K562 (cell line): ENCODE measurements around the gene PRND. TPM values are rescaled to one million over a fixed set of nuclear protein-coding genes. Genes with fewer than 3 reads are reported as not detected.

Source experiments
- ATAC-seq: fragments of 200-7000 bp; cut with Tn5 transposase; 3 replicates; pipeline ENCODE4 v1.9.1; 2020; ENCODE audit warnings: moderate library complexity
- BruUV-seq: library from RNA; stranded (reverse); fragments of 400-500 nt; replicated peaks from 2 replicates; lab custom pipeline; 2021; lab: Mats Ljungman, UMichigan
- CTCF ChIA-PET: fragments of 300-600 bp; formaldehyde crosslinking; extraction: SDS; loops from one replicate; lab custom pipeline; 2021; ENCODE audit warnings: low intra/inter-chr PET ratio; lab: Yijun Ruan, JAX
- POLR2A ChIA-PET: fragments of 300-600, 350-650 bp; sonication (Branson Sonifier 250); formaldehyde crosslinking; extraction: SDS; loops from one replicate; lab custom pipeline; 2021; ENCODE audit warnings: antibody characterized with exemption, inconsistent platforms; lab: Yijun Ruan, JAX
- DNase-seq, 4 experiments: peaks; one replicate each; pipeline versions ENCODE4 v3.0.0 to v3.0.0-alpha.2; 2011 to 2018; ENCODE audit warnings: low spot score in 3 of 4, mixed read lengths in 3 of 4; ENCODE audit errors: extremely low read depth in 1 of 4
- FAIRE-seq: peaks from 2 replicates; lab custom pipeline; 2011; peaks lifted over from hg19 to GRCh38; lab: Jason Lieb, UNC
- H2AFZ ChIP-seq: 2 replicates; pipeline ENCODE4 v1.6.0; 2011; ENCODE audit warnings: low read depth, low read length, control low read depth, inconsistent platforms
- H3K27ac ChIP-seq: fragments of 200-600 bp; 3 replicates; pipeline ENCODE4 v1.8.0; 2011; ENCODE audit warnings: low read depth, mild to moderate bottlenecking, control low read depth, inconsistent platforms, low read length, moderate library complexity, mixed read lengths; ENCODE audit errors: extremely low read depth
- H3K27me3 ChIP-seq, 2 experiments: fragments of 300-600 bp in 1 of 2; 2 replicates in 1 of 2; 3 replicates in 1 of 2; pipeline versions ENCODE4 v1.6.0 to v1.8.0; 2011; ENCODE audit warnings: inconsistent platforms in 2 of 2, low read length in 2 of 2, mild to moderate bottlenecking in 1 of 2, mixed read lengths in 1 of 2, moderate library complexity in 1 of 2; ENCODE audit not compliant: control insufficient read depth in 2 of 2, insufficient read depth in 2 of 2
- H3K36me3 ChIP-seq: fragments of 300-600 bp; 3 replicates; pipeline ENCODE4 v1.8.0; 2011; ENCODE audit warnings: mild to moderate bottlenecking, low read length, inconsistent platforms; ENCODE audit not compliant: control insufficient read depth, insufficient read depth
- H3K4me1 ChIP-seq, 2 experiments: fragments of 200-600 bp in 1 of 2; replicated peaks in 1 of 2; 2 replicates in 1 of 2; 3 replicates in 1 of 2; pipeline versions ENCODE4 v1.5.1 to v1.8.0; 2011; ENCODE audit warnings: inconsistent platforms in 2 of 2, low read length in 2 of 2, mild to moderate bottlenecking in 1 of 2, mixed read lengths in 1 of 2, moderate library complexity in 1 of 2; ENCODE audit not compliant: control insufficient read depth in 2 of 2, insufficient read depth in 2 of 2
- H3K4me2 ChIP-seq: 2 replicates; pipeline ENCODE4 v1.6.1; 2011; ENCODE audit warnings: low read length, control low read depth, inconsistent platforms, mixed read lengths; ENCODE audit not compliant: insufficient read depth
- H3K4me3 ChIP-seq: fragments of 200-600 bp; sonication (generic), shearing (Covaris generic); 2 replicates; pipeline ENCODE4 v1.5.1; 2016; ENCODE audit warnings: control low read depth, inconsistent platforms
- H3K79me2 ChIP-seq: fragments of 200-600 bp; 3 replicates; pipeline ENCODE4 v1.8.0; 2011; ENCODE audit warnings: low read length, inconsistent platforms; ENCODE audit not compliant: control insufficient read depth, insufficient read depth
- H3K9ac ChIP-seq, 2 experiments: 2 replicates each; pipeline versions ENCODE4 v1.6.0 to v1.6.1; 2011; ENCODE audit warnings: low read depth in 2 of 2, low read length in 2 of 2, control low read depth in 1 of 2, inconsistent platforms in 1 of 2, mild to moderate bottlenecking in 1 of 2, mixed read lengths in 1 of 2; ENCODE audit not compliant: insufficient read depth in 1 of 2
- H3K9me1 ChIP-seq: one replicate; pipeline ENCODE4 v1.6.0; 2011; ENCODE audit warnings: inconsistent platforms, mild to moderate bottlenecking, low read length, moderate library complexity; ENCODE audit not compliant: control insufficient read depth, insufficient read depth
- H3K9me3 ChIP-seq: replicated peaks from 2 replicates; pipeline ENCODE4 v1.5.1; 2011; ENCODE audit warnings: low read depth, low read length, inconsistent platforms; ENCODE audit not compliant: control insufficient read depth, insufficient read depth
- H4K20me1 ChIP-seq: replicated peaks from 2 replicates; pipeline ENCODE4 v1.6.1; 2011; ENCODE audit warnings: low read length, inconsistent platforms, mixed read lengths; ENCODE audit not compliant: control insufficient read depth, insufficient read depth
- ATF1 ChIP-seq, 2 experiments: fragments of 450-650 bp in 1 of 2; IDR thresholded peaks; 2 replicates each; pipeline ENCODE4 v1.6.1; 2016; ENCODE audit warnings: missing compliant biosample characterization in 1 of 2, missing genetic modification characterization in 1 of 2
- CBX1 ChIP-seq: sonication (generic); IDR thresholded peaks from 2 replicates; pipeline ENCODE4 v1.6.1; 2016; ENCODE audit warnings: antibody characterized with exemption, low read depth, mild to moderate bottlenecking
- FOXA3 ChIP-seq, 2 experiments: fragments of 450-650 bp in 1 of 2; sonication (generic) in 1 of 2; formaldehyde crosslinking; IDR thresholded peaks in 1 of 2; conservative IDR thresholded peaks in 1 of 2; 2 replicates each; pipeline versions ENCODE4 v1.4.0 to v1.8.0; 2020 to 2022; ENCODE audit warnings: mild to moderate bottlenecking in 2 of 2, missing genetic modification reagents in 1 of 2
- HDAC6 ChIP-seq: IDR thresholded peaks from 2 replicates; pipeline ENCODE4 v1.6.1; 2012; ENCODE audit warnings: low read depth, mild to moderate bottlenecking, control low read depth, inconsistent platforms, low read length, moderate library complexity
- KLF1 ChIP-seq: fragments of 450-650 bp; IDR thresholded peaks from 2 replicates; pipeline ENCODE4 v1.6.1; 2016; ENCODE audit warnings: missing genetic modification characterization, missing compliant biosample characterization
- NEUROD1 ChIP-seq: fragments of 150-350 bp; IDR thresholded peaks from 2 replicates; pipeline ENCODE4 v1.6.1; 2014; ENCODE audit warnings: borderline replicate concordance, low read length, low read depth; ENCODE audit not compliant: partially characterized antibody
- NFE2 ChIP-seq: IDR thresholded peaks from 2 replicates; pipeline ENCODE4 v1.6.1; 2014; ENCODE audit warnings: antibody characterized with exemption, low read depth
- POLR2H ChIP-seq: IDR thresholded peaks from 2 replicates; pipeline ENCODE4 v1.6.1; 2016; ENCODE audit warnings: missing genetic modification characterization, low read depth, mild to moderate bottlenecking, control low read depth, missing compliant biosample characterization, moderate library complexity
- PRMT5 ChIP-seq: sonication (generic); formaldehyde crosslinking; IDR thresholded peaks from 2 replicates; pipeline ENCODE4 v1.5.0; 2020; ENCODE audit warnings: missing genetic modification reagents
- ZNF175 ChIP-seq: fragments of 200-800 bp; sonication (Bioruptor generic); IDR thresholded peaks from 2 replicates; pipeline ENCODE4 v1.6.1; 2016; ENCODE audit warnings: low read depth, mild to moderate bottlenecking, missing genetic modification characterization, missing compliant biosample characterization
- ZNF41 ChIP-seq: fragments of 250-450 bp; sonication (Bioruptor Pico); conservative IDR thresholded peaks from 2 replicates; pipeline ENCODE4 v1.4.0; 2020; ENCODE audit warnings: mild to moderate bottlenecking
- ZNF668 ChIP-seq: fragments of 250-450 bp; sonication (Bioruptor Pico); IDR thresholded peaks from 2 replicates; pipeline ENCODE4 v1.8.0; 2022; ENCODE audit warnings: mild to moderate bottlenecking, inconsistent platforms
- whole genome bisulfite sequencing: fragments of 100-300 bp; shearing (Covaris generic); methylation state at CpG from one replicate; pipeline ENCODE4 v1.1.6; 2016; ENCODE audit warnings: low coverage, mixed read lengths; ENCODE audit not compliant: insufficient coverage; ENCODE audit errors: missing lambda C conversion rate; 5-methylcytosine and 5-hydroxymethylcytosine counted together
- in situ Hi-C: fragments of 300-500 bp; cut with MboI; formaldehyde crosslinking; loops from 4 replicates; pipeline ENCODE4 v1.15.0; 2018; ENCODE audit warnings: inconsistent platforms, mixed read lengths
- intact Hi-C: fragments of 100-400 bp; cut with micrococcal nuclease; formaldehyde crosslinking; loops from 2 replicates; pipeline ENCODE4 v1.14.2; 2022
- polyA plus RNA-seq, 8 experiments: library from polyadenylated mRNA; depleted of rRNA in 4 of 8; stranded (reverse) in 5 of 8; unstranded in 3 of 8; fragments of >200 nt; fragmentation: Nextera tagmentation in 2 of 8; fragmentation: Illumina TruSeq in 1 of 8; extraction: Ambion mirVana in 2 of 8; extraction: Trizol in 1 of 8; gene quantifications; 2 replicates each; pipeline versions ENCODE4 v1.2.1 to v1.2.3, GENCODE V29; 2011 to 2014; ENCODE audit warnings: inconsistent platforms in 1 of 8, missing spikeins in 1 of 8
- total RNA-seq, 7 experiments: library from RNA; depleted of rRNA in 6 of 7; stranded (reverse); fragments of >200 nt in 6 of 7; fragmentation: Illumina TruSeq in 2 of 7; extraction: Trizol in 2 of 7; gene quantifications; 2 replicates each; pipeline versions ENCODE4 v1.2.1 to v1.2.3, GENCODE V29; 2011 to 2021; ENCODE audit warnings: low replicate concordance in 1 of 7
- TF ChIP-seq, protein P1 (sequence below), 3 experiments: IDR thresholded peaks in 2 of 3; conservative IDR thresholded peaks in 1 of 3; 2 replicates each; pipeline ENCODE4 v1.5.1; 2011 to 2012; ENCODE audit warnings: low read length in 3 of 3, mild to moderate bottlenecking in 3 of 3, control low read depth in 2 of 3, improper control_type of control experiment in 1 of 3, inconsistent platforms in 1 of 3, low read depth in 1 of 3, mixed read lengths in 1 of 3, moderate library complexity in 1 of 3; ENCODE audit not compliant: insufficient read depth in 2 of 3
- TF ChIP-seq, protein P2 (sequence below): sonication (generic); formaldehyde crosslinking; IDR thresholded peaks from 2 replicates; pipeline ENCODE4 v1.8.1; 2023; ENCODE audit warnings: mild to moderate bottlenecking, missing genetic modification reagents
- TF ChIP-seq, protein P3 (sequence below), 3 experiments: fragments of 200-800 bp in 1 of 3; sonication (Bioruptor generic) in 1 of 3; sonication (generic) in 1 of 3; formaldehyde crosslinking in 1 of 3; IDR thresholded peaks; 2 replicates each; pipeline versions ENCODE4 v1.6.1 to v1.8.0; 2016 to 2022; ENCODE audit warnings: mild to moderate bottlenecking in 2 of 3, missing compliant biosample characterization in 2 of 3, missing genetic modification characterization in 2 of 3, missing genetic modification reagents in 1 of 3
- TF ChIP-seq, protein P4 (sequence below): fragments of 250-450 bp; sonication (Bioruptor Pico); IDR thresholded peaks from 2 replicates; pipeline ENCODE4 v1.9.0; 2021; ENCODE audit warnings: mild to moderate bottlenecking

Gene PRND
- total and polyA plus RNA-seq, 9 of the 15 experiments (the other 6 are each of a cell fraction or from before 2014, with no cell fraction given): not detected

DNA sequence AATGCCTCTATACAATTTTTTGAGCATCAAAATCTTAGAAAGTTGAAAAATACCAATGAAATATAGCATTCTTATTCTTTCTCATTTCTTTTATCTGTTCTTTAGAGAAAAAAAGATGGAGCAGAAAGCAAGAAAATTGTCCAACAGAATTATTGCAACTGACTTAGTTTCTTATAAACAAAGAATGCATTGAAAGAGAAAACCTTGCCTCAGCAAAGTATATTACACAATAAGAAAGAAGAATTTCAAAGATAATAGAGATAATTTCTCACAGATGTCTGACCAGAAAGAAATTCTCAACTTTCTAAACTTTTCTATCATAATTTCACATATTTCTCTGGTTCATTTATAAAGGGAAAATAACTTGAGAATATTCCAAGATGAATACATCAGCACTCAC lies 47.0 kb upstream of the PRND start (continued):
- TF ChIP-seq, protein P1, sequence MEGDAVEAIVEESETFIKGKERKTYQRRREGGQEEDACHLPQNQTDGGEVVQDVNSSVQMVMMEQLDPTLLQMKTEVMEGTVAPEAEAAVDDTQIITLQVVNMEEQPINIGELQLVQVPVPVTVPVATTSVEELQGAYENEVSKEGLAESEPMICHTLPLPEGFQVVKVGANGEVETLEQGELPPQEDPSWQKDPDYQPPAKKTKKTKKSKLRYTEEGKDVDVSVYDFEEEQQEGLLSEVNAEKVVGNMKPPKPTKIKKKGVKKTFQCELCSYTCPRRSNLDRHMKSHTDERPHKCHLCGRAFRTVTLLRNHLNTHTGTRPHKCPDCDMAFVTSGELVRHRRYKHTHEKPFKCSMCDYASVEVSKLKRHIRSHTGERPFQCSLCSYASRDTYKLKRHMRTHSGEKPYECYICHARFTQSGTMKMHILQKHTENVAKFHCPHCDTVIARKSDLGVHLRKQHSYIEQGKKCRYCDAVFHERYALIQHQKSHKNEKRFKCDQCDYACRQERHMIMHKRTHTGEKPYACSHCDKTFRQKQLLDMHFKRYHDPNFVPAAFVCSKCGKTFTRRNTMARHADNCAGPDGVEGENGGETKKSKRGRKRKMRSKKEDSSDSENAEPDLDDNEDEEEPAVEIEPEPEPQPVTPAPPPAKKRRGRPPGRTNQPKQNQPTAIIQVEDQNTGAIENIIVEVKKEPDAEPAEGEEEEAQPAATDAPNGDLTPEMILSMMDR (IDR thresholded peaks at IDR 0.05 in 2 of 3, conservative IDR thresholded peaks at IDR 0.05 in 1 of 3; ENCODE audit: insufficient read depth in 2 of 3, low read depth in 1 of 3, low read length in 3 of 3): no peak

DNA sequence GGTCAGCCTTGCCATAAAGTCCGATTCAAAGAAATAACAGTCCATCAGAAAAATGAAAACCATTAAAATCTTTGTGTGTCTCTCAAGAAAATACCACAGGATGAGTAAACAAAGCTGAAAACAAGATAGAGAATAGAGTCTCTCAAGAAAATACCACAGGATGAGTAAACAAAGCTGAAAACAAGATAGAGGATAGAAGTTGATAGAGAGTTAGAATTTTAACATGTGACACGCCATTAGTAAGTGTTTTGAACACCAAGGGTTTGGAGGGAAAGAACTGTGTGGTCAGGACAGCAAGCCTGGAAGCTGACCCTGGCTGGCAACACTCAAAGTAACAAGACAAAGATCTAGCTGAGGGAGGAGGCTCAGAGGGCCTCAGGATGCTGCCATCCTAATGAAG lies 43.9 kb upstream of the PRND start:
- Histone ChIP-seq H3K4me3 (no peak overlapping the region), H3K79me2 (no peaks in the 10 kb centered on the region), H2AFZ (peak overlapping the region; percentile 68; the same call in 1 of the 2 replicates), H3K36me3 (no peaks in the 10 kb centered on the region), H3K9ac (no peak overlapping the region), H4K20me1 (no peaks in the 10 kb centered on the region), H3K4me2 (no peak overlapping the region), H3K9me1 (no peaks in the 10 kb centered on the region), H3K27me3 (no peaks in the 10 kb centered on the region), H3K27ac (no peak overlapping the region), H3K4me1 (peaks cover 0 to 16% of the 10 kb centered on the region in 2 experiments; a peak in 2 of 5 replicates), H3K9me3 (no peaks in the 10 kb centered on the region)
- intact Hi-C loops: no loop called here
- BruUV-seq: no TSS peak
- in situ Hi-C loops: no loop called here
- no peak for FAIRE-seq
- no peak for ATAC-seq
- POLR2A ChIA-PET: interaction anchor here (0.5 to 0.7 kb wide), 3 partner anchors 10 to 1244 kb away, joined by 3 read pairs; no protein-coding TSS in a partner anchor
- WGBS: 36% methylated on average over 2 of the region's 2 CpGs
- DNase-seq: no peak
- CTCF ChIA-PET: no interaction called here
- no peak for TF ChIP-seq ATF1 (CRISPR knock-in tag; IDR thresholded peaks at IDR 0.05)
- no peak for TF ChIP-seq ATF1 (tag; IDR thresholded peaks at IDR 0.05)
- no peak for TF ChIP-seq ZNF668 (CRISPR knock-in tag)
- TF ChIP-seq, protein P2, sequence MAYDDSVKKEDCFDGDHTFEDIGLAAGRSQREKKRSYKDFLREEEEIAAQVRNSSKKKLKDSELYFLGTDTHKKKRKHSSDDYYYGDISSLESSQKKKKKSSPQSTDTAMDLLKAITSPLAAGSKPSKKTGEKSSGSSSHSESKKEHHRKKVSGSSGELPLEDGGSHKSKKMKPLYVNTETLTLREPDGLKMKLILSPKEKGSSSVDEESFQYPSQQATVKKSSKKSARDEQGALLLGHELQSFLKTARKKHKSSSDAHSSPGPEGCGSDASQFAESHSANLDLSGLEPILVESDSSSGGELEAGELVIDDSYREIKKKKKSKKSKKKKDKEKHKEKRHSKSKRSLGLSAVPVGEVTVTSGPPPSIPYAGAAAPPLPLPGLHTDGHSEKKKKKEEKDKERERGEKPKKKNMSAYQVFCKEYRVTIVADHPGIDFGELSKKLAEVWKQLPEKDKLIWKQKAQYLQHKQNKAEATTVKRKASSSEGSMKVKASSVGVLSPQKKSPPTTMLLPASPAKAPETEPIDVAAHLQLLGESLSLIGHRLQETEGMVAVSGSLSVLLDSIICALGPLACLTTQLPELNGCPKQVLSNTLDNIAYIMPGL (CRISPR knock-in tag): no peak
- no peak for TF ChIP-seq CBX1
- TF ChIP-seq KLF1 (tag): no peak
- no peak for TF ChIP-seq HDAC6
- no peak for TF ChIP-seq NEUROD1
- 0 out of 4 replicates have a peak, but pooled peaks of 1 of the 2 experiments have one; percentile 21 for TF ChIP-seq FOXA3 (CRISPR knock-in tag; conservative IDR thresholded peaks at IDR 0.05 in 1 of 2, IDR thresholded peaks at IDR 0.05 in 1 of 2)
- no peak for TF ChIP-seq PRMT5 (CRISPR knock-in tag)
- TF ChIP-seq NFE2: no peak
- peak; percentile 63; the same call in 1 of the 2 replicates for TF ChIP-seq ZNF175 (CRISPR knock-in tag)
- TF ChIP-seq ZNF41: no peak
- TF ChIP-seq, protein P3, sequence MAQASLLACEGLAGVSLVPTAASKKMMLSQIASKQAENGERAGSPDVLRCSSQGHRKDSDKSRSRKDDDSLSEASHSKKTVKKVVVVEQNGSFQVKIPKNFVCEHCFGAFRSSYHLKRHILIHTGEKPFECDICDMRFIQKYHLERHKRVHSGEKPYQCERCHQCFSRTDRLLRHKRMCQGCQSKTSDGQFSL (CRISPR knock-in tag; IDR thresholded peaks at IDR 0.05): no peak
- TF ChIP-seq, protein P3 (tag; IDR thresholded peaks at IDR 0.05): no peak
- no peak for TF ChIP-seq POLR2H (tag)
- TF ChIP-seq, protein P4, sequence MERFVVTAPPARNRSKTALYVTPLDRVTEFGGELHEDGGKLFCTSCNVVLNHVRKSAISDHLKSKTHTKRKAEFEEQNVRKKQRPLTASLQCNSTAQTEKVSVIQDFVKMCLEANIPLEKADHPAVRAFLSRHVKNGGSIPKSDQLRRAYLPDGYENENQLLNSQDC (CRISPR knock-in tag): no peak
